ENCODE data around the gene RHD.
"Not testable (repeated sequence)": the region's sequence is repeated elsewhere in the genome, so short reads cannot be mapped to it uniquely, and the experiment has no call there.

RHD gene

GRCh38 chr1:25309486-25309885 lies 37.2 kb downstream of the RHD start:
- not testable (repeated sequence) for DNase-seq

- DNase-seq, result not testable (repeated sequence)
Measured at GRCh38 chr1:25312806-25313470, 40.6 kb downstream of the RHD start.

DNA sequence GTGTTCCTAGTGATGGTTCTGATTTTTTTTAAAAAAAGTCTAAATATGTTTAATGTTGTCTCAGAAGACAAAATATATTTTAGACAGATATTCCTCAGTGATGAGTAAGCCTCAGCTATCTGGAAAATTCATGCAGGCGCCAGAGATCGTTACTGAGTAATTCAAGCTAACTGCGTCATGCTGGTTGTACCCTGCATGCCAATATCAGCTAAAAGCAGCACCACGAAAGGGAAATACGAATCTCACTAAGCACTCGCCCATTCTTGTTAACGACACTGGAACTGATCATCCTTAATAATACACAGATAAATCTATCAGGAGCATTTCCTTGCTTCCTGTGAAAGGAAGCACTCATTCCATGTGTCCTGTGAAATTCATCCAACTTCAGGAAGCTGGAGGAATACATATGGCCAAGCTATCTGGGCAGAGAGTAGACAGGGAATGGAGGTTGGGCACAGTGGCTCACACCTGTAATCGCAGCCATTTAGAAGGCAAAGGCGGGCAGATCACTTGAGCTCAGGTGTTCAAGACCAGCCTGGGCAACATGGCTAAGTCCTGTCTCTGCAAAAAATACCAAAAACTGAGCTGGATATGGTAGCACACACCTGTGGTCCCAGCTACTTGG lies 48.1 kb downstream of the RHD start:
- not testable (repeated sequence) for DNase-seq

DNA sequence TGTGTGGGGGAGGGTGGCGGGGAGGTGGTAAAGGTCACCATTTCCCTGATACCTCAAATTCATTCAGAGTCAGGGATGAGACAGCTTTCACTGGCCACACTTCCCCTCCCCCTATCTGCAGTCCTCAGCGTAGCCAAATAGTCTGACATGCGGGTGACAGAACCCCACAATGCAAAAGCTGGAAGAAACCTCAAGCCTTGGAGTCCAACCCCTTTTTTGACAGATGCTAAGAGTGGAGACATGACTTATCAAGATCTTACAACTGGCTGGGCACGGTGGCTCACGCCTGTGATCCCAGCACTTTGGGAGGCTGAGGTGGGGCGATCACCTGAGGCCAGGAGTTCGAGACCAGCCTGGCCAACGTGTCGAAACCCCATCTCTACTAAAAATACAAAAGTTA lies 49.8 kb downstream of the RHD start:
- DNase-seq, result not testable (repeated sequence)

DNA sequence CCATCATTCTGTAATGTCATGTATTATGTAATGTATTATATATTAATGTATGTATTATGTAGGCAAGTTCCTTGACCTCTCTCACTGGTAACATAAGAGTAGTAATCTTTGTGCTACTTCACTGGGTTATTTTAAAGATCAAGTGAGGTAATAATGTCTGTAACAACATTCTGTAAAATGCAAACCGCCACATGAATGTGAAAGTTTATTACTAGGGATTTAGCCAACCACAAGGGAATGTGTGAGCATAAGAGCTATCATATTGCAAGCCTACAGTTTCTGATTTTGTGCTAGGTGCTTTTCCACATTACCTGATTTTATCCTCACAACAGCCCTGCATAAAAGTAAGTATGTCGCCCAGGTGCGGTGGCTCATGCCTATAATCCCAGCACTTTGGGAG lies 52.1 kb downstream of the RHD start:
- DNase-seq, result not testable (repeated sequence)

GRCh38 chr1:25327864-25328790 lies 55.8 kb downstream of the RHD start:
- not testable (repeated sequence) for DNase-seq

DNA sequence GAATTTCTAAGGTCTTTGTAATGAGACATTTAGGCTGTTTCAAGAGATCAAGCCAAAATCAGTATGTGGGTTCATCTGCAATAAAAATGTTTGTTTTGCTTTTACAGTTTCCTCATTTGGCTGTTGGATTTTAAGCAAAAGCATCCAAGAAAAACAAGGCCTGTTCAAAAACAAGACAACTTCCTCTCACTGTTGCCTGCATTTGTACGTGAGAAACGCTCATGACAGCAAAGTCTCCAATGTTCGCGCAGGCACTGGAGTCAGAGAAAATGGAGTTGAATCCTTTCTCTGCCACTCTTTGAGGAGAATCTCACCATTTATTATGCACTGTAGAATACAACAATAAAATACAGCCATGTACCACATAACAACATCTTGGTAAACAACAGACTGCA lies 56.5 kb downstream of the RHD start:
- DNase-seq, result not testable (repeated sequence)

- DNase-seq, result not testable (repeated sequence)
Measured at GRCh38 chr1:25329336-25329735, 57.0 kb downstream of the RHD start.

DNA sequence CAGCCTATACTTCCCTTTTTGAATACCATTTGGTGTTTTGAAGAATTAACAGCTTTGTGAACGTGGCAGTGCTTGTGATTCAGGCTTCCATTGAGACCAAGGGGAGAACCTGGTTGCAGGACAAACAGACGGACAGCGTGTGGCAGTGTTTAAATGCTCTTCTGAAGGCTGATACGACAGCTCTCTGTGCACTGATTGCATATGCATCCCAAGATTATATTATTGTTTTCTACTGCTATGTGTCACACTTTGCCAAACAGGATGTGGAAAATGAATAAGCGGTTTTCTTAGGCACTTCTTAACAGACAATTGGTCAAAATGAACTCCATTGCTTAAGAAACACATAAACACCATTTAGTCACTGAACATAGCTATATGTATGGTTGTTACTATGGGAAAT lies 57.6 kb downstream of the RHD start:
- DNase-seq, result peak; percentile 14

- peak; percentile 43 for DNase-seq
Measured at GRCh38 chr1:25336922-25337354, 64.6 kb downstream of the RHD start.

DNA sequence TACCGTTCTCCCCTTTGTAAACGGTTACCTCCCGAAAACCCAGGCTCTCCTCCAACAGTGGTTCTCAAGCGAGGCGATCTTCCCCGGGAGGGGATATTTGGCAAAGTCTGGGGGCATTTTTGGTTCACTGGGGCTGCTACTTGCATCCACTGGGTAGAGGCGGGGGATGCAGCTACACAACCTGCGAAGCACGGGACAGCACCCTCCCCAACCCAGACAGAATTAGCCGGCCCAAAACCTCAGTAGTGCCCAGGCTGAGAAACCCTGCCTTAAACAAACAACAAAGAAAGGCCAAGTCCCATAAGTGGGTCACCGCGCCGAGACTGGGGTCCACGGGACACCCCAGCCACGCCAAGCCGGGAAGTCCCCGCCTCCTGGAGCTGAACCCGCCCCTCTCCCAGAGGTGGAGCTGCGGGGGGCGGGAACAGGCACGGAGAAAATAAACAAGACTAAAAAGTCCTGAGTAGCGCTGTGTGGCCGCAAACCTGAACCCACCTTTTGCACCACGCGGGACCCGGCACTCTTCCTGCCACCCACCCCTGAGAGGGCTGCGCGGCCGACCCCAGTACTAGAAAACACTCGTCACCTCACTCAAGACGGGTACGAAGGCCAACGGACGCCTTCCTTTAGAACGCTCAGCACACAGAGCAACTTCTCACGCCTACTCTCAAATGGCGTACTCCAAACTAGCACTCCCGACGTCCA lies 65.3 kb downstream of the RHD start:
- DNase-seq, result peak; percentile 20

DNA sequence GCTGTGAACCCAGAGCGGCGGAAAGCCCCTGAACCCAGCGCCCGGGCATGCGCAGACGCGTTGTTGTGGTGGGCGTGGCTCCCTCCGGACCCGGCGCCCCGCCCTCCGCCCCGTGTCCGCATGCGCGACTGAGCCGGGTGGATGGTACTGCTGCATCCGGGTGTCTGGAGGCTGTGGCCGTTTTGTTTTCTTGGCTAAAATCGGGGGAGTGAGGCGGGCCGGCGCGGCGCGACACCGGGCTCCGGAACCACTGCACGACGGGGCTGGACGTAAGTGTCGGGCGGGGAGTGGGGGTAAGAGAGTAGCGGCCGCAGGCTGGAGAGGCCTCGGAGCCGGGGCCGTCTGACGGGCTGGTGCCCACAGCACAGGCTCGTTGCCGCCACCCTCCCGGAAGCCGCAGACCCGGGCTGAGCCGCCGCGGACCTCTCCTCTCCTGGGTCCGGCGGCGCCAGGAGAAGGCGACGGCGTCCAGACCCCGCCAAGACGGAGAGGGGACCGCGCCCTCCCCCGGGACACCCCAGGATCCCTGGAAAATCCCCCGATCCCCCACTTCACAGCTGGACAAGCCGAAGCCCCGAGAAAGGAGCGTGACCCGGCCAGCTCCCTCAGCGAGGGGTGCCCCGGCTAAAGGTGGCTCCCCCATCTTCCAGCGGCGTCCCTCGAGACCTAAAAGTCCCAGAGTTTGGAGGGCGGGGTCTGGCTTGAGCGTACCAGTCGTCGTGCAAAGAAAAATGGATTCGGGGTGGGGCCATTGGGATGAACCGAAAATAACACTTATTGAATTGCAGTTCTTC lies 66.1 kb downstream of the RHD start, which contains the start of gene TMEM50A:
TMEM50A (plus strand) TSS at position 147 of the 794 bp plus-strand sequence. CDS start 2,153 bp downstream, outside the sequence.
- peak; percentile 90 for DNase-seq

- no peak for DNase-seq
Measured at GRCh38 chr1:25338986-25339385, 66.7 kb downstream of the RHD start.

DNA sequence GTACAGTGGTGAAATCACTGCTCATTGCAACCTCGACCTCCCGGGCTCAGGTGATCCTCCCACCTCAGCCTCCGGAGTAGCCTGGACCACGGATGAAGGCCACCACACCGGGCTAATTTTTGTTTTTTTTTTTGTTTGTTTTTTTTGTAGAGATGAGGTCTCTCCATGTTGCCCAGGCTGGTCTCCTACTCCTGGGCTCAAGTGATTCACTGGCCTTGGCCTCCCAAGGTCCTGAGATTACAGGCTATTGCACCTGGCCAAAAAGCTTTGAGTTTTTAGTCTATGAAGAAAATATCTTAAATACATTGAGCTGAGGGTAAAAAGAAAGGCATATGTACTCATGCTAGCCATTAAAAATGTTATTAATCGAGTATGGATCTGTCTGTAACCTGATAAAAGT lies 69.4 kb downstream of the RHD start:
- no peak for DNase-seq

DNA sequence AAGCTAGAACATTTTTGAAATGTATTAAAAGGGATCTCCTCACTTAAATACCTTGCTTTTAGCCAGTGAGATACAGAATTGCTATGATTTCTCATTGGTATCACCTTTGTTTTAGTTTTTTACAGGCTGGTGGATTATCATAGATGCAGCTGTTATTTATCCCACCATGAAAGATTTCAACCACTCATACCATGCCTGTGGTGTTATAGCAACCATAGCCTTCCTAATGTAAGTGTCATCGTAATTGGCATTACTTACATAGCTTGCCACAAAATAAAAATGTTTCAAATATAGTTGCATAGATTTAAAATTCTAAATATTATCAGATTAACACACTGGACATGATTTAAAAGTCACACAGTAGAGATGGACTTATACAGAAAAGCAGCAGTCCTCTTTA lies 70.5 kb downstream of the RHD start:
- no peak for DNase-seq

DNA sequence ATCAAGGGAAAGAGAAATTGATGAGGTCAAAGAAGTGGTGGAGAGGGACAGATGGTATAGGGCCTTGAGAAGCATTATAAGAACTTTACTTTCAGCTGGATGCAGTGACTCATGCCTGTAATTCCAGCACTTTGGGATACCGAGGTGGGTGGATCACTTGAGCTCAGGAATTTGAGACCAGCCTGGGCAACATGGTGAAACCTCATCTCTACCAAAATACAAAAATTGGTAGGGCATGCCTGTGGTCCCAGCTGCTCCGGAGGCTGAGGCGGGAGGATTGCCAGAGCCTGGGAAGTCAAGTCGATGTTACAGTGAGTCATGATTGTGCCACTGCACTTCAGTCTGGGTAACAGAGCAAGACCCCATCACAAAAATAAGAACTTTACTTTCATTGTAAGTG lies 71.6 kb downstream of the RHD start:
- DNase-seq, result no peak

DNA sequence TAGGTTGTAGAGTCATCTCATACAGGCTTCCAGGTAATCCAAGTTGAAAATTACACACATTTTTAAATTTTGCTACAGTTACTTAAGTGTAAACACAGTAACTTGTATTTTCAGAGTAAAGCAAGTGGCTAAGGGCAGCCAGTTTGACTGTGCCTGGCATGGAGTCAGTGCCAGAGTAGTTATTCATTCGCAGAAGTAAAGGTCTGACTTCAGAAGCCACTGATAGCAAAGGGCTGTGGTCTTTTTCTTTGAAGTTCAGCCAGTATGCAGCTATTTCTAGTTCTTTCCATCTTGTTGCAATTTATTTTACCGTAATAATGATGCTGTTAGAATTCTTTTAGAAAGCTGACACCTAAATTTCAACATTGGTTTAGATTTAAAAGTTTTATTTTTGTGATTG lies 75.2 kb downstream of the RHD start:
- no peak for DNase-seq

- DNase-seq, result no peak
Measured at GRCh38 chr1:25349606-25350005, 77.3 kb downstream of the RHD start.

DNA sequence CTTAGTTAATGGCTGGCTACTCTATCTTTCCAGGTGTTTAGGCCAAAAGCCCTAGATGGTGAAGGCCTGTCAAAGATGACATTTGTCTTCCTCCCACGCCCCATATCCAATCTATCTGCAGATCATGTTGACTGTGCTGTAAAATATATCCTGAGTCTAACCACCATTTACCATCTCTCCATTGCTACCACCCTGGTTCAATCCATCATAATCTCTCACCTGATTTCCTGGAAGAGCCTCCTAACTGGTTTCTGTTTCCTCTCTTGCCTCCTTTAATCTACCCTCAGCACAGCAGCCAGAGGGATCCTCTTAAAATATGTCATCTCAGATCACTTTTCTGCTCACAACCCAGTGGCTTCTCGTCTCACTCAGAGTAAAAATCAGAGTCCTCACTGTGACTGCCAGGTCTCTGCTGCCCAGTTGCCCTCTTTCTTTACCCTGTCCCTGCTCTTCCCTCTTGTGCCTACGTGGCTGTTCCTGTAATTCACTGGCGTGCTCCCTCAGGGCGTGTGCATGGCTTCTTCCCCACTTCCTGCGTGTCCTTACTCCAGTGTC lies 83.6 kb downstream of the RHD start:
- DNase-seq, result no peak

GRCh38 chr1:25356441-25356840 lies 84.1 kb downstream of the RHD start:
- no peak for DNase-seq

GRCh38 chr1:25356848-25357247 lies 84.5 kb downstream of the RHD start:
- DNase-seq, result no peak

All from activated gamma-delta T cell treated with Interleukin-2 at 50 U/mL for 16 hours (primary cell).